Left lobe of liver (tissue), 2 donors: ENCODE results near the gene BRD9. TPM values are rescaled to one million over a fixed set of nuclear protein-coding genes. Genes with fewer than 3 reads are reported as not detected.
A peak's percentile ranks its signal among the peaks of the same experiment; 100 is the strongest.
"Not testable (repeated sequence)": the region's sequence is repeated elsewhere in the genome, so short reads cannot be mapped to it uniquely, and the experiment has no call there.

Experiments used
- ATAC-seq: fragments of 200-7000 bp; cut with Tn5 transposase; one replicate; pipeline ENCODE4 v1.9.1; 2020; ENCODE audit warnings: mild to moderate bottlenecking, moderate library complexity
- DNase-seq: peaks from one replicate; pipeline ENCODE4 v3.0.0-alpha.2; 2020; ENCODE audit warnings: low spot score
- total RNA-seq: library from RNA; stranded (reverse); gene quantifications from one replicate; pipeline ENCODE4 v1.2.1, GENCODE V29; 2021
- donor health status: DM: no; HTN: no; CAD: no; lungs with moderate emphysema.
- donor health status: DM: no; HTN: yes; CAD: no.

BRD9 gene
- total RNA-seq, 1 donor from 2014 or later, result 19.0 TPM

DNA sequence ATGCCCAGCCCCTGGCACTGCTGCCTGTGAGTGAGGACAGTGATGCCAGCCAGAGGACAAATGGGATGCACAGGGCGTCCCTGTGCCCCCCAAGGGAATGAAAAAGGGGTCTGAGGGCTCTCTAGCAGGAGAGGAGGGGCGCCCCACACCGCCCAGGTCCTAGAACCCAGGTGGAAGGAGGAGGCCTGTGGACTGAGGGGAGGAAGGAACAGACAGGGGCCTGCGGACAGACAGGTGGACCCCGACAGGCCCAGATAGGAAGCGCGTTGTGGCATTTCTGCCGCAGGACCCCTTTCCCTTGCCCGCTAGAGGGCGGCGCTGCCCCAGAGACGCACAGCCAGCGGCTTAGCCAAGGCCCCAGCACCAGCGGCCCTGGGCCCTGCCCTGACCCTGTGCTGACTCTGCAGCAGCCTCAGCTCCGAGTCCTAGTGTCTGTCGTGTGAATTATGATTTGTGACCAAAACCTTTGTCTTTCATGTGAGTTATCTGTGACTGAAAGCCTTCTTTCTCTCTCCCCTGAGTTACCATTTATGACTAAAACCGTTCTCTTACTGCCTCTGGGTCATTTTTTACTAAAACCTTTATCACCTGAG, 30.8 kb upstream of the BRD9 start:
- ATAC-seq (peak; percentile 91), DNase-seq (peak; percentile 83)

DNA sequence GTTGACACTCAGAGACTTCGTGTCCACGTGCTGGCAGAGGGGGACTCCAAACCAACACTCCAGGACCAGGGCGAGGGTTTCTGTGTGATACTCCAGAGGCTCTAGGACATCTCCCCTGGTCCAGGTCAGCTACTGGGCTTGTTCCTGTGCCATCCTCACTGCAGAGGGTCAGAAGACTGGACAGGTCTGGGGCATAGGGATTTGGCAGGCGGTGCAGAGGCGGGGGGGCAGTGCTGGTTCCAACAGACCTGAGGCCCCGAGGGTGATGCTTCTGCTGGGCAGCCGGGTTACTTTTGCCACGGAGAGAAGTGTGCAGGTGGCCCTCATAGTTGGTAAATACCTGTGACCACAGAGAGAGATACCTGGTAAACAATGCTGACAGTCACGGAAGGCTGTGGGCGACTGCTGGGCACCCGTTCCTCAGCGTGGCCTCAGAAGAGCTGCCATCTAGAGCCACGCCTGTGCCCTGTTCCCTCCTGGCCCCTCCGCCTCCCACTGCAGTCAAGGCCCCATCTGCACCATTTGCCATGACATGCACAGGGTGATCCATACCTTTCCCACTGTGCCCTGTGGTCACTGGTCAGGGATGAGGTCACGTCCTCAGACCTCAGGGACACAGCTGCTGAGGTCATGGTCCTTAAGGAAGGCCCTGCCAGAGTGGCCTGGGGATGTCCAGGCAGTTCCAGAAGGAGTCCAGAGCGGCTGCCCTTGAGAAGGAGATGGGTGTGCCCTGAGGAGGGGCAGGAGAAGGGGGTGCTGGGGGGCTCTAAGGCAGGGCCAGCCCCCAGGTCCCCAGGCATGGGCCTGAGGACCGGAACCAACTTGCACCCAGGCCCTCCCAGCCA, 30.1 kb upstream of the BRD9 start:
- DNase-seq, result peak; percentile 41

DNA sequence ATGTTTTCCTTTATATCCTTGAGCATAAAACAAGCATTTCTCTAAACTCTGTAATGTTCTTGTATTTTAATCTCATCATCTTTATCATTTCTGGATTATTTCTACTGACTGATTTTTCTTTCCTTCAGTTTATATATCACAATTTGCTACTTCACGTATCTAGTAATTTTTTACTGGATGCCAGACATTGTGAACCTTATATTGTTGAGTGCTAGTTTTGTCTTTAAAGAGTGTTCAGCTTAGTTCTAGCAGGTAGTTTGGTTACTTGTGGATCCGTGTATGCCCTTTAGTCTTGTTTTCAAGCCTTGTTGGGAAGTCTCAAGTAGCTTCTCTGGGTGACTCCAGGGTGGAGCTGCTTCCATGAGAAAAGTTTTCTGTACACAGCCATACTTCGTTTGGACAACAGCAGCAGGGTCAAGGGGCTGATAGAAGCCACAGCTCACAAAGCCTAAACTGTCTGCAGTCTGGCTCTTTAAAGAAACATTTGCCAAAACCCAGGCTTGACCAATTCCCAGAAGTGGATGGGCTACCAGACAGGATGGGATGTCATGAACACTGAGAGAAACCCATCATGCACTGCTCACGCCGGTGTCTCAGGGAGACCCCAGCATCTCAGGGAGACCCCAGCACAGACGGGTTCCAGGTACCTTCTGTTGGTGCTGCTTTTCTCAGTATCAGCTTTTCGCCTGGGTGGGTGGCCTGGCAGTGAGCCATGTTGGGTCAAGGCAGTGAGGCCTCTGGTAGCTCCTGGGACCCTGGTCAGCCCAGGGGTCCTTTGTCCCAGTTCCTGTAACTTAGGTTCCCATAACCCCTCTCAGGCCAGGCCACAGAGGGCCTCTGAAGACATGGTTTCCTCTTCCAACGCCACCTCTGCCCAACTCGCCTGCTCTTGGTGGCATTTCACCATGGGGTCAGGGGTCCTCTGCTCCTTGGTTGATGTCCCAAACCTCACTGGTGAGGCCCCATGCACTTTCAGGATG, 29.1 kb upstream of the BRD9 start:
- DNase-seq, result peak; percentile 41
- ATAC-seq, result no peak

More for the DNA sequence above, 30.1 kb upstream of the BRD9 start:
- no peak for ATAC-seq

DNA sequence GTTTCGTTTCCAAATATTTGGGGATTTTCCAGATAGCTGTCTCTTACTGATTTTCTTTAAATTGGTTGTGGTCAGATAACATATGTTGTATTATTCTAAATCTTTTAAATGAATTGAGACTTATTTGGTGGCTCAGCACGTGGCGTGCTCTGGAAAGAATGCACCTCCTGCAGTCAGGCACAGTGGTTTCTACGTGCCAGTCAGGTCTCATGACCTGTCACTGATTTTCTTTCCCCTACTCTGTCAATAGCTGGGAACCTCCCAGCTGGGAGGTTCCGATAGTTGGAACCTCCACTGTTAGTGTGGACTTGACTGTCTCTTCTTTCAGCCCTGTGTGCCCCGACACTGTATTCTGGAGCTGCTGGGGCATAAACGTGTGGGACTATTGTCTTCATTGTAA, 27.7 kb upstream of the BRD9 start:
- DNase-seq (peak; percentile 23), ATAC-seq (no peak)

DNA sequence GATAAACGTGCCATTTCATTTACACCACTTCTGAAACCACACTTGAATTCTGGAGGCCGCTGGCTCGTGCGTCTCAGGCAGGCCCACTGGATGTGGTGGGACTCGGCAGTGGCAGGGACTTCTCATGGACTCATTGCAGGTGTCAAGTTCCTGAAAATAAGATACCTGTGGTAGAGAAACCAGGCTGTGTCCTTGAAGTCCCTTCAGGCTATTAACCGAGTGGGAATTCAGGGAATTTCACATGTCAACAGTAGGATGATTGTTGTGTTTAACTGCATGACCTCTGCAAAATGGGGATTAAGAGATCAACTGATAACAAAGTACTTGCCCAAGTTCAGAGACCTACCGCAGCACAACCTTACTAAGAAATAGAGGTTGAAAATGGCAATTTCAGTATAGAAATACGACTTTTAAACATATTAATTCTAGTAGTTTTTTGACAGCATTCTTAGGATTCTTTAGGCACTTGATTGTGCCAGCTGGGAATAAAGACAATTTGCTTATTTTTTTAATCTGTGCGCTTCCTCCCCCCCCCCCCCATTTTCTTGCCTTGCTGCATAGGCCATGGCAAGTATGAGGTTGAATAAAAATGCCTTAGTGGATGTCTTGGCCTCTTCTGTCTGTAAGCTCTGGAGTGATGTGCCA, 26.9 kb upstream of the BRD9 start:
- no peak for ATAC-seq
- DNase-seq, result no peak

DNA sequence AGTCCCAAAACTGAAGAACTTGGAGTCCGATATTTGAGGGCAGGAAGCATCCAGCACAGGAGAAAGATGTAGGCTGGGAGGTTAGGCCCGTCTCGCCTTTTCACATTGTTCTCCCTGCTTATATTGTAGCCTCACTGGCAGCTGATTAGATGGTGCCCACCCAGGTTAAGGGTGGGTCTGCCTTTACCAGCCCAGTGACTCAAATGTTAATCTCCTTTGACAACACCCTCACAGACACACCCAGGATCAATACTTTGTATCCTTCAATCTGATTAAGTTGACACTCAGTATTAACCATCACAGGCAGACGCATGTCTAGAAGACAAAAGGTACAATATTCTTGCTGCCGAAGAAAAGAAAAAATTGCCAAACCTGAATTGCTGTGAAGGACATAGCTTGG, 26.1 kb upstream of the BRD9 start:
- not testable (repeated sequence) for DNase-seq, ATAC-seq

DNA sequence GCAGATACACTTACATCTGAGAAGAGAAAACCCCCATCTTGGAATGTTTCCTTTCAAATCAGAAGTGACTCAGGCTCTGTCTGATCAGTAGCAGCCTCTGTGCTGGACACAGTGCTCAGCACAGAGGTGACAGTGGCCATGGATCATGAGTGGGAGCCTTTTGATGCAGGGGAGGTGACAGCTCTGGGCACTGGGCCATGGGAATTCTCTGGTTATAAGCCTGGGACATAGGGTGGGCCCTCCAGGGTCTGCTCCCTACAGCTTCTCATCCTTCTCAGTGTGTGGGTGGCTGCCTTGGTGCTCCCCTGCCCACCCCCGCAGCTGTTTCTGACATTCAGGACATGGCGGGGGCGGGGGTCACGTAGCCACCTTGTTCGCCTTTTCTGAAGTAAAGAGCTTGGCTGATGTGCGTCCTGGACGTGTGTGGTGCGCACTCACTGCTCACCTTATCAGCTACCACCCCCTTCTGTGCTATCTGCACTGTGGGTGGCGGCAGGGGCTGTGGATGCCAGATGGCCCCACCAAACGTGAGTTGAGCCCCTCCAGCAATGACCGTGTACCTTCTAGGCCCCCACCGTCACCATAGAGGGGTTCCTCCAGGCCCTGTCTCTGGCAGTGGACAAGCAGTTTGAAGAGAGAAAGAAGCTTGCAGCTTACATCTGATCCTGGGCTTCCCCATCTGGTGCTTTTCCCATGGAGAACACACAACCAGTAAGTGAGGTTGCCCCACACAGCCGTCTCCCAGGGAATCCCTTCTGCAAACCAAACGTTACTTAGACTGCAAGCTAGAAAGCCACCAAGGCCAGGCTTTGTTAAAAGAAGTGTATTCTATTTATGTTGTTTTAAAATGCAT, 24.1 kb upstream of the BRD9 start:
- no peak for ATAC-seq
- peak; percentile 24 for DNase-seq

DNA sequence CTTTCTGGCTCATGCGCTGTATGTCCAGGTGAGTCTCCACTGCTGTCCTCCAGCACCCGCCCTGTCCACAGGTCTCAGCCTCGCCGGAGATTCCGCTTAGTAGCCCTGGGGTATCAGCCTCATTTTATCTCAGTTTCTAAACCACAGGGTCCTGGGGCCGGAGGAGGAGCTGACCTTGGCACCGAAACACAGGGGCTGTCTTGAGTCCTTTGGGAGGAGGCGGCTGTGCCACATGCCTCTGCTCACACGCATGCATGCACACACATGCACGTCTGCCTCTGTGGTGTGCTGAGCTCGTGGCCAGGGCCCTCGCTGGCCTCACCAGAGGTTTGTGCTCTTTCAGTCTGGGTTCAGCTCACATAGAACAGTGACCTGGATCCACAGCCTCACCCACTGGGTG, 23.3 kb upstream of the BRD9 start:
- no peak for ATAC-seq
- peak; percentile 24 for DNase-seq

DNA sequence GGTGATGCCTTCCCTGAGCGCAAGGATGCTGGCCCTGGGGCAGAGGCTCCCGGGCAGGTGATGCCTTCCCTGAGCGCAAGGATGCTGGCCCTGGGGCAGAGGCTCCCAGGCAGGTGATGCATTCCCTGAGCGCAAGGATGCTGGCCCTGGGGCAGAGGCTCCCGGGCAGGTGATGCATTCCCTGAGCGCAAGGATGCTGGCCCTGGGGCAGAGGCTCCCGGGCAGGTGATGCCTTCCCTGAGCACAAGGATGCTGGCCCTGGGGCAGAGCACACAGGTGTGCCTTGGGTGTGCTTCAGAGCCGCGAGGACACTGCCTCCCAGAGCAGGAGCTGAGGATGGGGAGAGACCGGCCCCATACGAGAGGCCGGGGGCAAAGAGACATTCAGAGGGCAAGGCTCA, 22.7 kb upstream of the BRD9 start:
- ATAC-seq, result not testable (repeated sequence)
- peak; percentile 19 for DNase-seq

DNA sequence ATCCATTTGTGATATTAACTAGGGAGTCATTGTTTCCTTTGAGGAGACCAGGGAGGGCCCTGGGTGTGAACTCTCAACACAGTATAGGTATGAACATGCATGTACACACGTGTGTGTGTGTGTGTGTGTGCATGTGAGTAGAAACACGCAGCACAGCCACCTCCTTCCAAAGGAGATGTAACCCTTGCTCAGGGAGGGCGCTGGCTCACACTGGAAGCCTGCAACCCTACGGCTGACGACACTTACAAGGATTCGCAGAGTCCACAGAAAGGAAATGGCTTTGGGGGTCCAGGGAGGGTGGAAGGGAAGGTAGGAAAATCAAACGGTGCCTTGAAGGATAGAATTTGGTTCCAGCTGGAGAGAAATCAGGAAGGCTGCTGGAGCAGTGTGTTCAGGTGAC, 22.0 kb upstream of the BRD9 start:
- ATAC-seq (no peak), DNase-seq (no peak)

DNA sequence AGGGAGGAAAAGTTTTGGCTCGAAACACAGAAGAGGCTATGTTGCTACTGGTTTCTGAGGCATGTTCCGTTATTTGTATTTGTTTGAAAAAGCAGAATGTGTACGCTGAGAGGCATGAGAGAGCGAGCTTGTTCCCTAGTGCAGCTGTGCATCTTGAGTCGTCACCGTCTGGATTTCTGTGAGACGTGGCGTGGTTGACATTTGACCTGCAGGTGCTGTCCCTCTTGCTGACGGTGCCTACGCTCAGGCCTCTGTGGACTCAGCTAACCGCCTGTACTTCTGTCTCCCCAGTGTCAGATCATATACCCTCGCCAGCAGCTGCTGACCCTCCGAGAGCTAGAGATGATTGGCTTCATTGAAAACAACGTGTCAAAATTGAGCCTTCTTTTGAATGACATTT, 21.6 kb upstream of the BRD9 start:
- no peak for ATAC-seq
- no peak for DNase-seq

DNA sequence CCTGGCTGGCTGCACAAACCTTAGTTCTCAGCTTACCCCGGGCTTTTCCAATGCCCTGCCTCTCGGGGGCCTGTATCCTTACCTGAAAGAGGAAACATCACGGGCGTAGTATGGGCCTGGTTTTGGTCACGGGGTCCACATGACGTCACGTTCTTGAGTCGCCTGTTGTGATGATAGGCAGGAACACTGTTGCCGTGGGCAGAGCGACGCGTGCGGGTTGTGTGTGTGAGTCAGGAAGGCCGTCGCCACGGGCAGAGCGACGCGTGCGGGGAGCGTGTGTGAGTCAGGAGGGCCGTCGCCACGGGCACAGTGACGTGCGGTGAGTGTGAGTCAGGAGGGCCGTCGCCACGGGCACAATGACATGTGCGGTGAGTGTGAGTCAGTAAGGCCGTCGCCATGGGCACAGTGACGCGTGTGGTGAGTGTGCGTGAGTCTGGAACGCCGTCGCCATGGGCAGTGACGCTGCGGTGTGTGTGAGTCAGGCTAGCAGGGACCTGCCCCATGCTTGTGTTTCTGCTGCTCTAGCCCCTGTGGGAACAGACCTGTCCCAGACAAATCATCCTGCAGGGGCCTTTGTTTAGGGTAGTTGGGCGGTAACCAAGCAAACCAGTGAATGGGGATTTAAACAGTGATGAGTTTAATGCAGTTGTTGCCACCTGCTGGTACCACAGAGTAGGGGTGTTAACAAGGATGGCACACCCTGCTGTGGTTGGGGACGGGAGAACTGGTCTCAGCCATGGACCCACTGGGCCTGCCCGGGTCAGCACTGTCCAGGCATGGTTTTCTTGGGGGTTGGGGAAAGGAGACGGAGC, 19.9 kb upstream of the BRD9 start:
- ATAC-seq, result peak; percentile 40
- peak; percentile 40 for DNase-seq

DNA sequence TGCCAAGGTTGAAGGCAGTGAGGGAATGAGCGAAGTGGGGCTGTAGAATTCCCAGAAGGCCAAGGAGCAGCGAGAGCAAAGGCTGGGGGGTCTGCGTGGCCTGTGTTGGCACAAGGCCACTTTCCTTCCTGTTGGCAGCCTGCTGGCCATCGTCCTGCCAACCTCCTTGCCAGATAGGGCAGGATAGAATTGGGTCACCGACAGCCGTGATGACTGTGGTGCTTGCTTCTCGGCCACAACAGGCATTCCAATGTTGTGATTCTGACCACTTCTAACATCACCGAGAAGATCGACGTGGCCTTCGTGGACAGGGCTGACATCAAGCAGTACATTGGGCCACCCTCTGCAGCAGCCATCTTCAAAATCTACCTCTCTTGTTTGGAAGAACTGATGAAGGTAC, 19.0 kb upstream of the BRD9 start:
- ATAC-seq (no peak), DNase-seq (peak; percentile 27)

DNA sequence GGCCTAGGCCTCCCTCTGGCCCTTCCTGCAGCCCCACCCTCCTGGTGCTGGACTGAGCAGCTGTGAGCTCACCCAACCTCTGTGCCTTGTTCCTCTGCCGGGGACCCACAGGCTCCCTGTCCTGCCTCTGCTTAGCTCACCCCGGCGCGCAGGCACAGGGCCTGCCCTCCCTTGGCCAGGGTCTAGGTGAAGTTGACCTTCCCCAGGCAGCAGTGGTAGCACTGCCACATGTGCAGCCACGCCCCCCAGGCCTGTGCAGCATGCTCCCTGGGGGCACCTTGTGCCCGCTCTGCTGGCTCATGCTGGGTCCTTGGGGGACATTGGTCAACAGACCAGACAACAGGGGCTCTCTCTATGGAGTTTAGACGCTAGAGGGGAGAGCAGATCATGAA, 18.2 kb upstream of the BRD9 start:
- DNase-seq (peak; percentile 27), ATAC-seq (no peak)

DNA sequence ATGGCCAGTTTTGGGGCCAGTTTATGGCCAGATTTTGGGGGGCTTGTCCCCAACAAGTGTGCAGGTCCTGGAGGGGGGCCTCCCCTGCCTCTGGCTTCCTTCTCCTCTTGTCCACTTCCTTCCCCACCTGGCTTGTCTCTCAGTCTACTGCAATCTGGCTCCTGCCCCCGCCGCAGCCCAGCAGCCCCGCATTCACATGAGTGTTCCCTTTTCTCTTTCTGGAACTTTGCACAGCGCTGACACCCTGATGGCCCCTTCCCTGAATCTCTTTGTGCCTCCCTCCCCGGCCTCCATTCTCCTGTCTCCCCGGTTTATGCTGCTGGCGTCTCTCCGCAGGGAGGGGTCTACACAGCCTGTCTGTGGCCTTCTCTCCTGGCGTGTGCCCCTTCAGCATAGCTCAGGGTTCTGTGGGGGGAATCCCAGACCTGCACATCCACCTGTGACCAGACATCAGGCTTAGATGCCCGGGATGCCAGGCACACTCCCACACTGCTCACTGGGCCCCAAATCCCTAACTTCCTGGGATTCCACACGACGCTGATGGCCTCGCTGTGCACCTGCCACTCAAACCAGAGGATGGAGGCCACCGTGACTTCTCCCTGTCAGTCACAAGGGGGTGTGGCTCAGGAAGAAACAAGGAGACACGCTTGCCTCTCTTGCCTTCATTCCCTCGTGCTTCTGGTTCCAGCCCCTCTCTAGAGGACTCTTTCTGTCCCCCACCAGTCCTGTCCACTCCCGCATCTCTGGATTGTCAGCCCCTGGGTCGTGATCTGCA, 17.6 kb upstream of the BRD9 start:
- ATAC-seq (no peak), DNase-seq (peak; percentile 26)

DNA sequence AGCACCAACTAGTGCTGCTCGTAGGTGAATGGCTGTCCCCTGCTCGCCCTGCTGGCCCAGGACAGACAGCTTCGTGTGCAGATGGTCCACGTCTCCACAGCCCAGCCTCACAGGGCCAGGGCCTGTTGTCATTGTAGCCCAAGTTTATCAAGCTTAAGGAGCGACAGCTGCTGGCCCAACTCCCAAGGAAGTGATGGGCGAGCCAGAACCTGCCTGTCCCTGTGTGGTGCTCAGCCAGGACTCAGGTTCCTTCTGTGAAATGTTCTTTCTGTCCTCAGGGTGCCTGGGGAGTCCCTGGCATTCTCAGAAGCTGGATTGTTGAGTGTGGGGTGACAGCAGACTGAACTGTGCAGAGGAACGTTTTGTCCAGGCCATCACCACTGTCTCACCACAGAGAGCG, 16.5 kb upstream of the BRD9 start:
- peak; percentile 28 for DNase-seq
- no peak for ATAC-seq

DNA sequence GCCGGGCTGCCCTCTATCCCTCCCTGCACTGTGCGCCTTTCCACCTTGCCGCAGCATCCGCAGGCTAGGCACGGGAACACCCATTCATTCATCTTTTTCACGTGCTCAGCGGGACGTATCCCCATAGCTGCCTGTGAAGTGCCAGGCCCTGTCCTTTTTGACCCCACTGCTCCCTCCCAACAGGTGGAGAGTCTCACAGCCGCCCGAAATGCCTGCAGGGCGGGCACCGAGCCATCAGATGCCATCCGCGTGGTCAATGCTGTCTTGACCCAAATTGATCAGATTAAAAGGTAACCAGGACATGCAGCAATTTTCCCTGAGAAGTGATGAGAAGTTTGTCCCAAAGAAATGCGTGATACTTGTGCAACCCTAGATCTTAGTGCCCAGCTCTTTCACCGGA, 15.6 kb upstream of the BRD9 start:
- DNase-seq (peak; percentile 36), ATAC-seq (no peak)

DNA sequence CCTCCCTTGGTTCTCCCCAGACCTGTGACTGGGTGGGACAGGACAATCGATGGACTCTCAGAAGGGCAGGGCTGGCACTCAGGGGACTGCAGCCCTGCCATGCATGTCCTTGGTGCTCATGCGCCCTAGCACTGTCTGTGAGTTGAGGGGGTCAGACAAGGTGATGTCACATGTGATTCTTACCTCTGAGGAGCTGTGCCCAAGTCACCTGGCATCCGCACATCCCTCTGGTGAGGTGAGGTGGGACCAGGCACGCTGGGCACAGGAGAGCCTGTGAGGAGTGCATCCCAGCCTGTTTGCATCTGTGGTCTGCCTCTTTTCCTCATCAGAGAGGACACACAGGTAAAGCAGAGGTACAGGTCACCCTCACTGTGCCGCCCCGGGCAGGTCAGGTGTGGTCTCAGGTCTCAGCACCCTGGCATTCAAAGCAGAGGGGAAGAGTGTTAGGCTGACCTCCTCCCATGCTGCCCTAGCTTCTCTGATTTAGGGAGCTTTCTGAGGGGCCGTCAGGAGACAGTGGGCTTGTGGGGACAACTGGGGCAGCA, 14.8 kb upstream of the BRD9 start:
- DNase-seq, result peak; percentile 24
- ATAC-seq, result no peak
